OCI-LY7 (cell line): ENCODE results near the gene TENT5C. TPM values are rescaled to one million over a fixed set of nuclear protein-coding genes. Genes with fewer than 3 reads are reported as not detected.

Experiments used
- BruUV-seq: library from RNA; stranded (reverse); fragments of 400-500 nt; replicated peaks from 2 replicates; lab custom pipeline; 2021; lab: Mats Ljungman, UMichigan
- CTCF ChIA-PET: fragments of 300-600 bp; sonication (Branson Sonifier 250); formaldehyde crosslinking; loops from one replicate; lab custom pipeline; 2022; ENCODE audit warnings: antibody characterized with exemption; ENCODE audit not compliant: unreplicated experiment; lab: Charles Lee
- POLR2A ChIA-PET: fragments of 300-600 bp; sonication (Branson Sonifier 250); formaldehyde crosslinking; loops from one replicate; lab custom pipeline; 2022; ENCODE audit warnings: antibody characterized with exemption; lab: Charles Lee
- DNase-seq: peaks from one replicate; pipeline ENCODE4 v3.0.0-alpha.2; 2015; ENCODE audit warnings: low spot score
- H2AFZ ChIP-seq: fragments of 200-600 bp; sonication (generic), shearing (Covaris generic); 2 replicates; pipeline ENCODE4 v1.6.1; 2014; ENCODE audit warnings: mild to moderate bottlenecking, antibody characterized with exemption, low read length, moderate library complexity
- H3K27ac ChIP-seq: fragments of 200-600 bp; sonication (generic); 2 replicates; pipeline ENCODE4 v1.5.1; 2014; ENCODE audit warnings: mixed run types, low read depth, mild to moderate bottlenecking, moderate library complexity, low read length, inconsistent platforms; ENCODE audit not compliant: poor library complexity, severe bottlenecking
- H3K36me3 ChIP-seq: fragments of 200-600 bp; sonication (generic); 2 replicates; pipeline ENCODE4 v1.6.1; 2014; ENCODE audit warnings: mild to moderate bottlenecking, antibody characterized with exemption, low read length, moderate library complexity, mixed read lengths; ENCODE audit not compliant: insufficient read depth
- H3K4me1 ChIP-seq: fragments of 200-600 bp; sonication (generic); 2 replicates; pipeline ENCODE4 v1.5.1; 2014; ENCODE audit warnings: mild to moderate bottlenecking, low read length; ENCODE audit not compliant: insufficient read depth, poor library complexity, severe bottlenecking
- H3K4me2 ChIP-seq: fragments of 200-600 bp; sonication (generic); 2 replicates; pipeline ENCODE4 v1.6.1; 2014; ENCODE audit warnings: mild to moderate bottlenecking, low read length
- H3K4me3 ChIP-seq: fragments of 200-600 bp; sonication (generic); 2 replicates; pipeline ENCODE4 v1.5.1; 2014; ENCODE audit warnings: mild to moderate bottlenecking, low read depth, low read length; ENCODE audit not compliant: poor library complexity, severe bottlenecking
- H3K79me2 ChIP-seq: fragments of 200-600 bp; sonication (generic); 2 replicates; pipeline ENCODE4 v1.6.1; 2016; ENCODE audit warnings: low read depth, mild to moderate bottlenecking, low read length, moderate library complexity, mixed read lengths; ENCODE audit not compliant: insufficient read depth
- H3K9me2 ChIP-seq: fragments of 200-600 bp; sonication (generic); 2 replicates; pipeline ENCODE4 v1.6.1; 2016; ENCODE audit warnings: mild to moderate bottlenecking, low read length, mixed read lengths; ENCODE audit not compliant: insufficient read depth
- H3K9me3 ChIP-seq: fragments of 200-600 bp; sonication (generic); 2 replicates; pipeline ENCODE4 v1.6.1; 2014; ENCODE audit warnings: mild to moderate bottlenecking, mixed run types, low read length, mixed read lengths
- H4K20me1 ChIP-seq: fragments of 200-600 bp; sonication (generic); 2 replicates; pipeline ENCODE4 v1.6.1; 2014; ENCODE audit warnings: mild to moderate bottlenecking, antibody characterized with exemption, low read length, moderate library complexity, mixed read lengths; ENCODE audit not compliant: insufficient read depth
- EZH2phosphoT487 ChIP-seq: fragments of 200-600 bp; sonication (generic); IDR thresholded peaks from 2 replicates; pipeline ENCODE4 v1.6.1; 2018; ENCODE audit warnings: low read depth, borderline replicate concordance, mild to moderate bottlenecking, mixed run types, antibody characterized with exemption, low read length, moderate library complexity, mixed read lengths
- intact Hi-C: fragments of 100-400 bp; cut with micrococcal nuclease; formaldehyde crosslinking; loops from one replicate; pipeline ENCODE4 v1.10.0; 2022; ENCODE audit not compliant: unreplicated experiment
- total RNA-seq, 2 experiments: library from RNA; depleted of rRNA in 1 of 2; stranded (reverse); fragments of >200 nt in 1 of 2; shearing (Covaris generic) in 1 of 2; gene quantifications; 2 replicates each; pipeline ENCODE4 v1.2.3, GENCODE V29; 2014 to 2022
- TF ChIP-seq, protein P1 (sequence below): fragments of 200-600 bp; sonication (generic); conservative IDR thresholded peaks from 2 replicates; pipeline ENCODE4 v1.5.1; 2014; ENCODE audit warnings: mild to moderate bottlenecking, antibody characterized with exemption, low read length, moderate library complexity, mixed read lengths

TENT5C gene
- total RNA-seq, 2 experiments from 2014 or later: 13.3 to 31.1 TPM

DNA sequence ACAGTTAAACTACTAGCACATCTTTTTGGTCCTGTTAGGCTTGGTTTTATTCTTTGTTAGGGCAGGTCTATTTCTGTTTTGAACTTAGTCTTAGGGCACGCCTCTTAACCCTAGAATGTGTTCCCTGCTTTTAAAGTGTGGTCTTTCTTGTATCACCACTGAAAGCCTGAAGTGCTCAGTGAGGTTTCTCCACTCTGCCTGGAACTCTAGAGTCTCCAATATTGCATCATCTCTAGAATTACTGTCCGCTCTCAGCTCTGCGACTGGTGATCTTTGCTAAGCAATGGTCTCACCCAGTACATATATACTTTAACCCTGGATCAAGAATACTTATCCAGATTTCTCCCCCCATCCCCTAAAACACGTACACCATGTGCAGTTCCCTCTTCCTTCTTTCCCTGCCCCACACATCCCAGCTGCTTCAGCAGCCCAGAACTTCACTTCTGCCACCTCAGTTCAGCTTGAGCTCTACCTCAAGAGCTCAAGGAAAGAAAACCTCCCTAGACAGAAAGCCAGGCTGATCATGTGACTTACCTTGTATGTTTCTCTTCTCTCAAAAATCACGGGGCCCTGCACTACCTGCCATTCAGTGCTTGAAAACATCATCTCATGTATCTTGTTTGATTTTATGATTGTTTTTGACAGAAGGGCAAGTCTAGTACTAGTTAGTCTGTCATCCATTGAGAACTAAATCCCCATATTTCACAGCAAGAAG is 59.9 kb downstream of the TENT5C start:
- TF ChIP-seq, protein P1, sequence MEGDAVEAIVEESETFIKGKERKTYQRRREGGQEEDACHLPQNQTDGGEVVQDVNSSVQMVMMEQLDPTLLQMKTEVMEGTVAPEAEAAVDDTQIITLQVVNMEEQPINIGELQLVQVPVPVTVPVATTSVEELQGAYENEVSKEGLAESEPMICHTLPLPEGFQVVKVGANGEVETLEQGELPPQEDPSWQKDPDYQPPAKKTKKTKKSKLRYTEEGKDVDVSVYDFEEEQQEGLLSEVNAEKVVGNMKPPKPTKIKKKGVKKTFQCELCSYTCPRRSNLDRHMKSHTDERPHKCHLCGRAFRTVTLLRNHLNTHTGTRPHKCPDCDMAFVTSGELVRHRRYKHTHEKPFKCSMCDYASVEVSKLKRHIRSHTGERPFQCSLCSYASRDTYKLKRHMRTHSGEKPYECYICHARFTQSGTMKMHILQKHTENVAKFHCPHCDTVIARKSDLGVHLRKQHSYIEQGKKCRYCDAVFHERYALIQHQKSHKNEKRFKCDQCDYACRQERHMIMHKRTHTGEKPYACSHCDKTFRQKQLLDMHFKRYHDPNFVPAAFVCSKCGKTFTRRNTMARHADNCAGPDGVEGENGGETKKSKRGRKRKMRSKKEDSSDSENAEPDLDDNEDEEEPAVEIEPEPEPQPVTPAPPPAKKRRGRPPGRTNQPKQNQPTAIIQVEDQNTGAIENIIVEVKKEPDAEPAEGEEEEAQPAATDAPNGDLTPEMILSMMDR: no peak
- TF ChIP-seq EZH2phosphoT487: no peak
- Histone ChIP-seq H3K27ac (peak overlapping the region; percentile 91), H3K4me2 (peak overlapping the region; percentile 70), H3K36me3 (peaks cover 11% of the 10 kb centered on the region; the same call in 1 of the 2 replicates), H3K4me3 (no peak overlapping the region), H3K4me1 (peaks cover 83% of the 10 kb centered on the region), H3K79me2 (no peaks in the 10 kb centered on the region), H3K9me2 (no peaks in the 10 kb centered on the region), H2AFZ (peak overlapping the region; percentile 86), H4K20me1 (no peaks in the 10 kb centered on the region), H3K9me3 (peaks cover 25% of the 10 kb centered on the region; the same call in 1 of the 2 replicates)
- no TSS peak for BruUV-seq
- intact Hi-C loops: loop anchor here (10.0 kb wide), 1 partner anchor 301 kb away; the partner anchor contains the start of gene MAN1A2
- ChIA-PET CTCF (interaction anchor here (1.0 to 2.4 kb wide), 3 partner anchors 8 to 34 kb away, joined by 4 to 13 read pairs (median 5); no protein-coding TSS in a partner anchor), POLR2A (interaction anchor here (0.6 to 19.4 kb wide), 9 partner anchors 9 to 124 kb away, joined by 3 to 760 read pairs (median 4); no protein-coding TSS in a partner anchor)
- DNase-seq: no peak

DNA sequence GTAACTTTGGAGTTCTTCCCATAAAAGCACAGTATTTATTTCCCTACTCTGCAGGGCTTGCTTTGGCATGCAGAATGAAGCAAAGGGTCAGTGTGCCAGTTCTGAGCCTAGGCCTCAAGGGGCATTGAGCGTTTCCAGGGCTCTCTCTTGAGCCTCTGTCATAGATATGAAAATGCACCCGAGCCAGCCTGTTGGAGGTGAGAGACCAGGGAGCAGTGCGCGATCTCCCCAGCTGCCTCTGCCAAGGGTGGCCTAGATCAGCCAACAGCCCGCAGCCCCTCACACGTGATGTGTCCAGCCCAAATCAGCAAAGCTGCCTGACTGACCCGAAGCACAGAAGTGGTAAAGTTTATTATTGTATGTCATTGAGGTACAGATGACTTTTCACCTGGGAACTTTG is 63.7 kb downstream of the TENT5C start:
- POLR2A ChIA-PET: interaction anchor here (0.9 to 5.0 kb wide), 6 partner anchors 11 to 47 kb away, joined by 4 to 42 read pairs (median 4); no protein-coding TSS in a partner anchor
- intact Hi-C loops: loop anchor here (10.0 kb wide), 1 partner anchor 305 kb away; the partner anchor contains the start of gene MAN1A2
- no peaks in the 10 kb centered on the region for H3K36me3 ChIP-seq

More for the DNA sequence above, 63.7 kb downstream of the TENT5C start:
- Histone ChIP-seq H3K4me1 (peaks cover 80% of the 10 kb centered on the region), H3K4me3 (no peak overlapping the region), H3K4me2 (no peak overlapping the region), H4K20me1 (no peaks in the 10 kb centered on the region), H2AFZ (no peak overlapping the region), H3K79me2 (no peaks in the 10 kb centered on the region), H3K9me3 (no peaks in the 10 kb centered on the region), H3K27ac (no peak overlapping the region), H3K9me2 (no peaks in the 10 kb centered on the region)
- CTCF ChIA-PET: no interaction called here
- BruUV-seq: no TSS peak
- TF ChIP-seq, protein P1: no peak
- no peak for TF ChIP-seq EZH2phosphoT487
- no peak for DNase-seq
